GM18868 (cell line): ENCODE data around the gene BNC2.

Source experiments
- ATAC-seq: cut with Tn5 transposase; IDR thresholded peaks from one replicate; pipeline ENCODE4 v1.9.1; 2021; ENCODE audit warnings: mild to moderate bottlenecking, moderate library complexity; ENCODE audit not compliant: unreplicated experiment

The BNC2 gene

DNA sequence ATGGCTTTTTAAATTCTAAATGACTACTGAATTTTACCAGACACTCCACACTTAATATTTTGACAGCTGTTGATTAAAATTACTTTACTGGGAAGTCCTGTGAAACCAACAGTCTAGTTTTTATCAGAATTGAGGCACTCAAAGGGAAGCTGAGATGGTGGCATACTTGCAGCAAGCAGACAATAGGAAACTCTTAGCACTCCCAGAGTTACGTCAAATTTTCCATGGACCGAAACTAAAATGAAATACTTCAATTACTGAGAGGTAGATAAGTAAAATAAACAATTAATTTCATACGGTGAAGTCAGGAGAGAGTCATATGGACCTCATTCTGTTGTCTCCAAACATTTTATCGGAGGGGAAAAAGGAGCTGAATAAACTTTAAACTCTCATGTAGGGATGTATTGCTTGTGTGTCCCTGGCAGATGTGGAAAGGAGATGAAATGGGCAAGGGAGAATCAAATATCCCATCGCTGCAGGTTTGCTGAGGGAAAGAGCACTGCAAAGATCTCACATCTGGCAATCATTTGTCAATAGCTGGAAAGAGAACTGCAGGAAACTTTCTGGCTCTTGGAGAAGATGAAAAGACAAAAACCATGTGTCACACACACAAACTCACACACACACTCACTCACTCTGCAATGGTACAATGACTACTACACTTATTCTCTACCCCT is 189.4 kb downstream of the BNC2 start:
- ATAC-seq = no peak

GRCh38 chr9:16680541-16680940 is 189.9 kb downstream of the BNC2 start:
- ATAC-seq = no peak

GRCh38 chr9:16679327-16679821 is 191.1 kb downstream of the BNC2 start:
- peak; percentile 48 for ATAC-seq

- ATAC-seq = no peak
These were observed 194.0 kb downstream of the BNC2 start for GRCh38 chr9:16676519-16676918.

- ATAC-seq = no peak
These were observed 195.3 kb downstream of the BNC2 start for GRCh38 chr9:16675131-16675530.

DNA sequence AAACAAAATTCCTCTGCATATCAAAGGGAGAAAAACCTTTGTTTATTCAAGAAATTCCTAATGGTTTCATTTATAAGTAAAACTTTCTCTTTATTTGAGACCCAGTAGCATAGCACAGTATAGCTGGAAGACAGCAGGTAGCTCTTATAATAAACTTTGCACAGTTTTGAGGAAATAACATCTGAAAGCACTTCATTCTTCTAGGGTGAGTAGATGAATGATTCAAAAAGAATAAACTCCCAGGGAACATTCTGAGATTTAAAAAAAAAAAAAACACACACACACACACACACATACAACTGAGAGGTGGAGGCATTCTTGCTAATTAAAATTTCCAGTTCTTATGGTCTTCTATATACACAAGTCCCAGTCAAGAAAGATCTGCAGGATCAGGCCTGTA is 197.3 kb downstream of the BNC2 start:
- ATAC-seq = no peak

- ATAC-seq = no peak
These were observed 198.0 kb downstream of the BNC2 start for GRCh38 chr9:16672501-16672900.

DNA sequence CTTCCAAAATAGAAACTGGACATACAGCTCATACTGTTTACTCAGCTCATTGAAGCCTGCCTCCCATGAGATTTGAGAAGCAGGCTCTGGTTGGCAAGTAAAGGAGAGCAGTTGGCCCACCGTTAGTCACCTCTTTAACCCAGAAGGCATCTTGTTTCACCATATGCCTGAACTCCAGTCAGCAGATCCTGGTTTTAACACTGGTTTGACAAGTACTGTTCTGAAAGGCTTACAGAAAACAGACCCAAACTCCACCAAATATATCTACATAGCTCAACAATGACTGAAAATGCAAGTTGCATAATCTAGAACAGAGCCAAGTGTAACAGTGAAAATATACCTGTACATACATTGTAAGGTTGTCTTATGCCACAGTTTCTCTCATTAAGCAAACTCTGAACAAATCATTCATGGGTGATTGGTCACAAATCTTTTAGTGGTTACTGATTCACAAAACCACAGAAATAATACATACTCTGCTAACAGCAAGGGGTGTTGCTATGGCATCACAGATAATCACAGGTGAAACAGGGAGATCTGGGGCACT is 198.8 kb downstream of the BNC2 start:
- ATAC-seq = peak; percentile 70

GRCh38 chr9:16670791-16671190 is 199.7 kb downstream of the BNC2 start:
- ATAC-seq = no peak

GRCh38 chr9:16668734-16669295 is 201.7 kb downstream of the BNC2 start:
- ATAC-seq = no peak

DNA sequence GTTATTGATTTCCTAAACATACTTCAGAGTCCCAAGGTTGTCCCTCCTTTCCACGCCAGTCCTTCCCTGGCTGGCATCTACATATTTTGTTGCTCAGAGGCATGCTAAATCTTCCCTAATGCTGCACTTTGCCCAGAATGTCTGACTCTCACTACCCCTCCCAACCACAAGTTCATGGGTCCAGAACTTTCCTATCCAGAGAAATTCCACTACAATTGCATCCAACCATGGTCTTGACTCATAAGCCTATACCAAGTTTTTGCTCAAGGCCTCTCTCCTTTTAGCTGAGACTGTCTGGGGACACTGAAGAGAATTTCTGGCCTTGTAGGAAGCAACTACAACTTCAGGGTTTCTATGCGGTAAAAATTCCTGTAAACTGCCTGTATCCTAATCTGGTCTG is 206.3 kb downstream of the BNC2 start:
- no peak for ATAC-seq

DNA sequence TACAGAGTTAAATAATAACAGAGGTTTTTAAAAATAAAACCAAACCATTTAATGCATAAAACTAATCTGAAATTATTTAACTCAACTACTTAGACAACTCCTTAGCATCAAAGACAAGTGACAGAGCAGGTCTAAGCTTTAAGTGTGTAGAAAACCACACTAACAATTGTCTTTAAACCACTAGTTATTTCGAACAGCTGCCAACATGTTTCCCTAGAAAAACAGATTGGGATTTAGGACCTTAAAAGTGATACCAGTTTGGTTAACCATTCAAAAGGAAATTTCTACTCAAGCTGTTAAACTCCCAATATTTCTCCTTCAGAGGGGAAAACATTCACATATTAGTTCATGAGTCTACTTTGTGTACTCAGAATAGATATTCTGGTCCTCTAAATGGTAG is 208.7 kb downstream of the BNC2 start:
- no peak for ATAC-seq

DNA sequence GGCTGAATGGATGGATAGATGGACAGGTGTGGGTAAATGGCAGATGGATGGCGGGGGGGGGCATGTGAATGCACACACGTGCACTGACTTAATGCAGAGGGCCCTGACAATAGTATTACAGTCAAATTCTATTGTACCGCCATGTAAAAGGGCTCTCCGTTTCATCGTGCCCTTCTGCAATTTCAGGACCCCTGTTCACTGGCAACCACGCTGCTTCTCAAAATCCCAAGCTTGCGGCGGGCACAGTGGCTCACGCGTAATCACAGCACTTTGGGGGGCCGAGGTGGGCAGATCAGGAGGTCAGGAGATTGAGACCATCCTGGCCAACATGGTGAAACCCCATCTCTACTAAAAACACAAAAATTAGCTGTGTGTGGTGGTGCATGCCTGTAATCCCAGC is 211.4 kb downstream of the BNC2 start:
- no peak for ATAC-seq

- ATAC-seq = no peak
These were observed 213.9 kb downstream of the BNC2 start for GRCh38 chr9:16656432-16657169.

- no peak for ATAC-seq
These were observed 215.8 kb downstream of the BNC2 start for GRCh38 chr9:16654596-16655126.

DNA sequence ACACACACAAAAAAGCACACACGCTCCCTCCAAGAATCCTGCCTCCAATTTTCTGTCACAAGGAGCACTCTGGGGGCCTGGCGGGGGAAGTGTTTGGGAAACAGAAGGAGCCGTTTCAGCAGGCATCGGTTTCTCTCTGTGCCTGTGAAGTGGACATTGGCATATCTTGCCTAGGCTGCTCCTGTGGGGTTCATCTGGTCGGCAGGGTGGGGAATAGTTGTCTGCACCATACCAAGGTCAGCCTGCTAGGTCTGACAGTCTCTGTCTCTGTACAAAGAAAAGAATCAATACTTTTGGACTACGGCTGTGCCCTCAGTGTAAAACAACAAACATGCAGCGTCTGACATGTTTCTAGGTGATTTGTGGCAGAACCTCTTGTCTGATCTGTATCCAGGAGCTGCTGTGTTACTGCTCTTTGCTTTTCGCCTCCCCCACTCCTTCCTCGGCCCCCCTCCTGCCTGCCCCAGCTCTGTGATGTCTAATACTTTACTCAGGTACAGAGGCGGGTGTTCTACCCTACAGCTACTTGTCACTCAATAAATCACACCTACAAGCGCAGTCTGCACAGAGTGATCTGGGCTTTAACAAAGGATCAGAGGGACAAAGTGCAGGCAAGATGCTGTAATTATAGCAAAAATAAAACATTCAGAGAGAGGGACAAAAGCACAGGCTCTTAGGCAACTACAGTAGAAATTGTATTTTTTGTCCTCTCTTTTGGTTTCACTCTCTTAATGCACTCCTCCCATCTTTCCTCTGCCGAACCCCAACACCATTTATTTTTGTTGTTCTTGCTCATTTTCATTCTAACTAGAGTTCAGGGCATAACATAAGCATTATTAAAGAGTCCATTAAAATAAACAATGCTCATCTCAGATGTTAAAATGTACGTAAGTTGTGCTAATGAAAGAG is 216.7 kb downstream of the BNC2 start:
- ATAC-seq = no peak

DNA sequence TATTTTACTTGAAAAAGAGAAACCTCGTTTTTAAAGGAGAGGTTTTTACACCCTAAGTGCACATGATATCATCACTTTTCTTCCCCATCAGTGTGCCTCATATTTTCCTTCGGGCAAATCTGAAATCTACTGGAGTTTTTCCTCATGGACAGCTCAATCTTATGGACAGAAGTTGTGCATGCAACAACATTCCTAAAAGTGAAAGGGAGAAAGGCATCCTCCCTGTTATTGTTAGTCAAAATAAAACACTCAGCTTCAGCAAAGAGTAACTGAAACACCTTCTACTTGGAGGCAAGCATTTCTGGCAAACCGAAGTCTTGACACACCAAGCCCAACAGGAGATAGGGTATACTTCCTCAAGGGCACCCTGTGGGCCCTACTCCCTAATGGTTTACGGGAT is 217.9 kb downstream of the BNC2 start:
- ATAC-seq = no peak

DNA sequence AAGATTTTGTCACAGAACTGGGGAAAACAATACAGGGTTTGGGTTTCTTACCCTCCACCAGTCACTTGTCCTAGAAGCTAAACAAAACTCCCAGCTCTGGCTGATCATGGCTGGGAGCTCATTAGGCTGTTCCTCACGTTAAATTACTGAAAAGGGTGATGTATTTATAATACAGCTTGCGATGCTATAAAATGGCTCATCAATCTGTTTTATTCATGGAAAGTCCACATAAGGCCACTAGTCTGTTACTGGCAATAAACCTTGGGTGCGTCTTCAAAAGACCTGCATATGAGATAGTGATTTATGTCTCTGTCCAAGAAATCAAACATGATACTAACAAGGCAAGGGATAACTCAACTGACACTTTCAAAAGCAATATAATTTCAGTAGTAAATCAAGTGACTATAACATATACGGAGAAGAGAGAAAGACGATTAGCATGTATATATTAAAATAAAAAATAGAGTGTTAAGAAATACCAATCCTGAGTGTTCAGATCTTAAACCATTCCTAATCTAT is 219.0 kb downstream of the BNC2 start:
- ATAC-seq = no peak

DNA sequence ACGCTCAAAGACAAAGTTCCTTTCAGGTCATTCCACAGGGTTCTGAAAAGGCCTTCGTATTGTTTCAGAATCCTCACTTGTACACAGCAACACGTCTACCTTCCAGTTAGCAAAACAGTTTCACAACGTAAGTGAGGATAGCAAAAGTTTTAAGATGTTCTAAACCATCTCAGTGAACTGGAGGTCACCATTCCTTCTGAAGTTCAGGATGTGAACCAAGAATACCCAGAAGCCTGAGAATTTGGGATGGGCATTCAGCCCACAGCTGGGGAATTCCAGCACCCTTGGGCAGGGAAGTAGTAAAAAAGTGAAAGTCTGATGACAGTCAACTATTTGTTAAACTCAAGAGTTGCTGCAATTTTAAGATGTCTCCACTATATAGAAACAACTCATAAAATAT is 224.5 kb downstream of the BNC2 start:
- ATAC-seq = no peak

DNA sequence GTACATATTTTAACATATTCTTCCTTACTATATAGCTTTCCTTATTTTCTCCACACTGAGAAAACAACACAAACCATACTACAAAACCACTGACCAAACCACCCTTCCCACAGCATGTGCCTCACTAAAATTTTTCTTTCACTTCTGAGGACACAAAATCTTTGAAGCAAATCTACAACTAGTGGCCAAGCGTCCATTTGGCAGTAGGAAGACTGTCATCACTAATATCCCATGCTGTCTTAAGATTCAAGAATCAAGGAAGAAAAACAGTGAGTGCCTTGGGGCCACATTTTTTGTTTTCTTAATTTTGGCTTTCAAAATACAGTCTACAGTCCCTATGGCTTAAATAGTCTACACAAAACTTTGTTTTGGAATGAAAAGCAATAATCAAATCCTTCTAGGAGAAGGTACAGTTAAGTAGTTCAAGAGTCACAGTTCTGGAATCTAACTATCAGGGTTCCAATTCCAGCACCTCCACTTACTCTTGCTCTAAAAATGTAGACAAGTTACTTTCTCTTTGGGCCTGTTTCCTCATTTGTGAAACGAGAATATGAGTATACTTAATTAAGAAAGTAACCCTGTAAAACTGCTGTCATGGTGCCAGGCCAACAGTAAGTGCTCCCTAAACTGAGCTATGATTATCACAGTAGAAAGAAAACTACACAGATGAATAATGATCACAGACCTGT is 227.9 kb downstream of the BNC2 start:
- no peak for ATAC-seq
